ENCODE results near the gene NLRP3.

Gene NLRP3

GRCh38 chr1:247444571-247444970 is 28.6 kb downstream of the NLRP3 start:
- Histone ChIP-seq H3K4me1 (ENCODE audit: control insufficient read depth, insufficient read depth, low read length) (no peaks in the 10 kb centered on the region), H3K9me3 (ENCODE audit: control insufficient read depth, insufficient read depth, low read length) (no peaks in the 10 kb centered on the region), H3K36me3 (ENCODE audit: control insufficient read depth, insufficient read depth, low read length) (no peaks in the 10 kb centered on the region), H3K27me3 (ENCODE audit: control insufficient read depth, insufficient read depth, low read length) (no peaks in the 10 kb centered on the region), H3K4me3 (ENCODE audit: low read depth, low read length) (no peak overlapping the region), H3K9ac (ENCODE audit: low read depth, low read length) (no peak overlapping the region)

GRCh38 chr1:247445526-247446356 is 29.8 kb downstream of the NLRP3 start:
- Histone ChIP-seq H3K27me3 (ENCODE audit: control insufficient read depth, insufficient read depth, low read length) (no peaks in the 10 kb centered on the region), H3K36me3 (ENCODE audit: control insufficient read depth, insufficient read depth, low read length) (no peaks in the 10 kb centered on the region), H3K4me1 (ENCODE audit: control insufficient read depth, insufficient read depth, low read length) (no peaks in the 10 kb centered on the region), H3K9me3 (ENCODE audit: control insufficient read depth, insufficient read depth, low read length) (no peaks in the 10 kb centered on the region), H3K4me3 (ENCODE audit: low read depth, low read length) (no peak overlapping the region), H3K9ac (ENCODE audit: low read depth, low read length) (no peak overlapping the region)

GRCh38 chr1:247447162-247447909 is 31.4 kb downstream of the NLRP3 start:
- Histone ChIP-seq H3K9me3 (ENCODE audit: control insufficient read depth, insufficient read depth, low read length) (no peaks in the 10 kb centered on the region), H3K36me3 (ENCODE audit: control insufficient read depth, insufficient read depth, low read length) (no peaks in the 10 kb centered on the region), H3K4me1 (ENCODE audit: control insufficient read depth, insufficient read depth, low read length) (no peaks in the 10 kb centered on the region), H3K27me3 (ENCODE audit: control insufficient read depth, insufficient read depth, low read length) (no peaks in the 10 kb centered on the region), H3K9ac (ENCODE audit: low read depth, low read length) (peak overlapping the region; percentile 62), H3K4me3 (ENCODE audit: low read depth, low read length) (peak overlapping the region; percentile 48)

GRCh38 chr1:247448107-247448791 is 32.3 kb downstream of the NLRP3 start:
- H3K27me3 ChIP-seq (ENCODE audit: control insufficient read depth, insufficient read depth, low read length): no peaks in the 10 kb centered on the region
- no peaks in the 10 kb centered on the region for H3K4me1 ChIP-seq (ENCODE audit: control insufficient read depth, insufficient read depth, low read length)
- H3K9ac ChIP-seq (ENCODE audit: low read depth, low read length): peak overlapping the region; percentile 62
- H3K4me3 ChIP-seq (ENCODE audit: low read depth, low read length): peak overlapping the region; percentile 48
- no peaks in the 10 kb centered on the region for H3K36me3 ChIP-seq (ENCODE audit: control insufficient read depth, insufficient read depth, low read length)
- no peaks in the 10 kb centered on the region for H3K9me3 ChIP-seq (ENCODE audit: control insufficient read depth, insufficient read depth, low read length)

DNA sequence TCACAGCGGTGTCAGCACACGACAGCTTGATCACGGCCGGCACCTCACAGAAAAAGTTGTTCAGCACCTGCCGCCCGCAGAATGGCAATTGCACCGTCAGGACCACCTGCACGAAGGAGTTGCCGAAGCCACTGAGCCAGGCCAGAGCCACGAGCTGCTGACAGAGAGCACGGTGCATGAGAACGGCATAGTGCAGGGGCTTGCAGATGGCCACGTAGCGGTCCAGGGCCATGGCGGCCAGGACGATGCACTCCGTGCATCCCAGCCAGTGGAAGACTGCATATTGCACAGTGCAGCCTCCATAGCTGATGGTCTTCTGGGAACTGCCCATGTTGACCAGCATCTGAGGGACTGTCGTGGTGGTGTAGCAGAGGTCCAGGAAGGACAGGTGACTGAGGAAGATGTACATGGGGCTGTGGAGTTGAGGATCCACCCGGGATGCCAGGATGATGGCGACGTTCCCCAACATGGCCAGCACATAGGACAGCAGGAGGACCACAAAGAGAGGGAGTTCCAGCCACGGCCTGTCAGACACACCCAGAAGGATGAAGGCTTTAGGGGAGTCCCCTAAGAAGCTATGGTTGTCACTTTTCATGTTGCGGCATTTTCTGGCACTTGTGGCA is 35.5 kb downstream of the NLRP3 start:
- H3K9me3 ChIP-seq (ENCODE audit: control insufficient read depth, insufficient read depth, low read length): no peaks in the 10 kb centered on the region

DNA sequence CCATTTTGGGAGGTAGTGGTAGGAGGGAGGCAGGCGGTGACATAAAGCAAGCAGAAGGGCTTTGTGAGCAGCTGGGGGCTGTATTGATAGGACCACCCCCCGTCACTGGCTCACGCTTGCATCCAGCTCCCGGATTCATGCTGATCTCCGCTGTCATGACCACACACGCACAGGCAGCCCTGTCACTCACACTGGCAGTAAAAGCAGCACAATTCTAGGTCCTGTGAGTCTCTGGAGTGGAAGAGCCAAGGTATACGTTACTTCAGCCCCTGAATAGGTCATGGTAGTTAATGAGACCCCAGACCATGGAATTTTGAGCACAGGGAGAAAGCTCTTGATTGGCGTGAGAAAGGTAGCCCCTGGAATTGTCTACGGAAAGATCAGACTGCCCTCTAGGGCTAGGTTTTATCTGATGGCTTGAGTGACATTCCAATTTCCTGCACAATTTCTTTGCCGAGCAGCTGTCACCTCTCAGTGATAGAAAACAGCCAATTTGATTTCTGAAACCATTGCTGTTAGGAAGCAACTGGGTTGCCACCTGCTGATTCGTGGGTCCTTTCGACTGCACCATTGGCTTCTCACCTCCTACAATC is 36.6 kb downstream of the NLRP3 start:
- no peaks in the 10 kb centered on the region for H3K9me3 ChIP-seq (ENCODE audit: control insufficient read depth, insufficient read depth, low read length)
- no peaks in the 10 kb centered on the region for H3K4me1 ChIP-seq (ENCODE audit: control insufficient read depth, insufficient read depth, low read length)
- no peak overlapping the region for H3K9ac ChIP-seq (ENCODE audit: low read depth, low read length)
- no peak overlapping the region for H3K4me3 ChIP-seq (ENCODE audit: low read depth, low read length)
- H3K27me3 ChIP-seq (ENCODE audit: control insufficient read depth, insufficient read depth, low read length): no peaks in the 10 kb centered on the region
- no peaks in the 10 kb centered on the region for H3K36me3 ChIP-seq (ENCODE audit: control insufficient read depth, insufficient read depth, low read length)

More for the DNA sequence above, 35.5 kb downstream of the NLRP3 start:
- H3K9ac ChIP-seq (ENCODE audit: low read depth, low read length): no peak overlapping the region
- no peaks in the 10 kb centered on the region for H3K27me3 ChIP-seq (ENCODE audit: control insufficient read depth, insufficient read depth, low read length)
- no peak overlapping the region for H3K4me3 ChIP-seq (ENCODE audit: low read depth, low read length)
- no peaks in the 10 kb centered on the region for H3K4me1 ChIP-seq (ENCODE audit: control insufficient read depth, insufficient read depth, low read length)
- no peaks in the 10 kb centered on the region for H3K36me3 ChIP-seq (ENCODE audit: control insufficient read depth, insufficient read depth, low read length)

DNA sequence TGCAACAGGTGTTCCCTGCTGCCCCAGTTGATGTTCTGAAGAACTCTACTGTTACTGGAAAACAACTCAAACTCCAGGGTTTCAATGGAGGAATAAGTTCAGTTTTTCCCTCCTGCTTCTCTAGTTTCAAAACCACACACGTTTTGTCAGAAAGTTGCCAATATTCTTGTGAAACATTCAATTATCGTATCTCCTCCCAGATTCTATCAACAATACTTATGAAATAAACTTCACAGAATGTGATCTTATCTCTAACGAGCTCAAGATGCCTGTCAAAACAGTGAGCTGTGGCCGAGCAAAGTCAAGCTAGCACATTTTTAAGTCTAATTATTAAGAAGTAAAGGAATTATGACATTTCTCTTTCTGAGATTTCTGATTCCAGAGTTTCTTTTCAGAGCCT is 37.3 kb downstream of the NLRP3 start:
- Histone ChIP-seq H3K9ac (ENCODE audit: low read depth, low read length) (no peak overlapping the region), H3K4me3 (ENCODE audit: low read depth, low read length) (no peak overlapping the region), H3K9me3 (ENCODE audit: control insufficient read depth, insufficient read depth, low read length) (no peaks in the 10 kb centered on the region), H3K4me1 (ENCODE audit: control insufficient read depth, insufficient read depth, low read length) (no peaks in the 10 kb centered on the region), H3K36me3 (ENCODE audit: control insufficient read depth, insufficient read depth, low read length) (no peaks in the 10 kb centered on the region), H3K27me3 (ENCODE audit: control insufficient read depth, insufficient read depth, low read length) (no peaks in the 10 kb centered on the region)

- H3K4me3 ChIP-seq (ENCODE audit: low read depth, low read length): no peak overlapping the region
- no peaks in the 10 kb centered on the region for H3K36me3 ChIP-seq (ENCODE audit: control insufficient read depth, insufficient read depth, low read length)
- H3K9me3 ChIP-seq (ENCODE audit: control insufficient read depth, insufficient read depth, low read length): no peaks in the 10 kb centered on the region
- H3K9ac ChIP-seq (ENCODE audit: low read depth, low read length): no peak overlapping the region
- no peaks in the 10 kb centered on the region for H3K4me1 ChIP-seq (ENCODE audit: control insufficient read depth, insufficient read depth, low read length)
- H3K27me3 ChIP-seq (ENCODE audit: control insufficient read depth, insufficient read depth, low read length): no peaks in the 10 kb centered on the region
Measured at GRCh38 chr1:247453997-247454396, 38.0 kb downstream of the NLRP3 start.

DNA sequence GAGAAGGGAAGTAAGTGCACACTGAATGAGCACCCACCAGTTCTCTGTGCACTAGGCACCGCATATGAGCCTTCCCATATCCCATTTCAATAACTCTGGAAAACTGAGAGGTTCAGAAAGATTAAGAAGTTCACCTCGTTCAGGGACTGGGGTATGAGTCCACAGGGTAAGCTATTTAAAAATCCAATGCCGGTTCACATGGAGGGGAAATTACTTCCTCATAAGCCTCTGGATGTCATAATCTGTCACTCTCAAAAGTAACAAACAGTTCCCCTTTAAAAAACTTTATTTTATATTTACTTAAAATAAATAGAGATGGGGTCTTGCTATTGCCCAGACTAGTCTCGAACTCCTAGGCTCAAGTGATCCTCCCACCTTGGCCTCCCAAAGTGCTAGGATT is 40.0 kb downstream of the NLRP3 start:
- no peak overlapping the region for H3K4me3 ChIP-seq (ENCODE audit: low read depth, low read length)
- H3K9me3 ChIP-seq (ENCODE audit: control insufficient read depth, insufficient read depth, low read length): no peaks in the 10 kb centered on the region
- no peak overlapping the region for H3K9ac ChIP-seq (ENCODE audit: low read depth, low read length)
- H3K36me3 ChIP-seq (ENCODE audit: control insufficient read depth, insufficient read depth, low read length): no peaks in the 10 kb centered on the region
- H3K27me3 ChIP-seq (ENCODE audit: control insufficient read depth, insufficient read depth, low read length): no peaks in the 10 kb centered on the region
- no peaks in the 10 kb centered on the region for H3K4me1 ChIP-seq (ENCODE audit: control insufficient read depth, insufficient read depth, low read length)

GRCh38 chr1:247456914-247457639 is 41.1 kb downstream of the NLRP3 start:
- H3K9me3 ChIP-seq (ENCODE audit: control insufficient read depth, insufficient read depth, low read length): no peaks in the 10 kb centered on the region
- no peaks in the 10 kb centered on the region for H3K27me3 ChIP-seq (ENCODE audit: control insufficient read depth, insufficient read depth, low read length)
- H3K4me1 ChIP-seq (ENCODE audit: control insufficient read depth, insufficient read depth, low read length): no peaks in the 10 kb centered on the region
- H3K36me3 ChIP-seq (ENCODE audit: control insufficient read depth, insufficient read depth, low read length): no peaks in the 10 kb centered on the region
- H3K4me3 ChIP-seq (ENCODE audit: low read depth, low read length): no peak overlapping the region
- no peak overlapping the region for H3K9ac ChIP-seq (ENCODE audit: low read depth, low read length)

GRCh38 chr1:247459507-247459906 is 43.5 kb downstream of the NLRP3 start:
- no peaks in the 10 kb centered on the region for H3K36me3 ChIP-seq (ENCODE audit: control insufficient read depth, insufficient read depth, low read length)
- H3K4me3 ChIP-seq (ENCODE audit: low read depth, low read length): no peak overlapping the region
- H3K9me3 ChIP-seq (ENCODE audit: control insufficient read depth, insufficient read depth, low read length): no peaks in the 10 kb centered on the region
- no peaks in the 10 kb centered on the region for H3K27me3 ChIP-seq (ENCODE audit: control insufficient read depth, insufficient read depth, low read length)
- H3K4me1 ChIP-seq (ENCODE audit: control insufficient read depth, insufficient read depth, low read length): no peaks in the 10 kb centered on the region
- no peak overlapping the region for H3K9ac ChIP-seq (ENCODE audit: low read depth, low read length)
